IPS-20b (cell line): ENCODE results near the gene CD27.
"Not testable (repeated sequence)": the region's sequence is repeated elsewhere in the genome, so short reads cannot be mapped to it uniquely, and the experiment has no call there.

ENCODE experiments used
- H3K27ac ChIP-seq: one replicate; pipeline ENCODE4 v1.5.1; 2013; ENCODE audit warnings: low read length
- H3K27me3 ChIP-seq: 2 replicates; pipeline ENCODE4 v1.6.1; 2013; ENCODE audit warnings: mild to moderate bottlenecking, low read length, inconsistent platforms; ENCODE audit not compliant: insufficient read depth
- H3K36me3 ChIP-seq: 2 replicates; pipeline ENCODE4 v1.6.1; 2013; ENCODE audit warnings: low read depth, mild to moderate bottlenecking, inconsistent platforms, low read length, moderate library complexity; ENCODE audit not compliant: insufficient read depth
- H3K4me1 ChIP-seq: 2 replicates; pipeline ENCODE4 v1.6.1; 2013; ENCODE audit warnings: mild to moderate bottlenecking, control low read depth, inconsistent platforms, low read length, moderate library complexity; ENCODE audit not compliant: insufficient read depth
- H3K4me3 ChIP-seq: 2 replicates; pipeline ENCODE4 v1.5.1; 2013; ENCODE audit warnings: mild to moderate bottlenecking, low read length, inconsistent platforms
- H3K9ac ChIP-seq: 2 replicates; pipeline ENCODE4 v1.6.1; 2013; ENCODE audit warnings: low read depth, mild to moderate bottlenecking, inconsistent platforms, low read length, moderate library complexity
- H3K9me3 ChIP-seq: 2 replicates; pipeline ENCODE4 v1.6.1; 2013; ENCODE audit warnings: mild to moderate bottlenecking, low read depth, low read length, inconsistent platforms; ENCODE audit not compliant: insufficient read depth

Gene CD27

GRCh38 chr12:6424866-6425265, 19.9 kb upstream of the CD27 start:
- no peak overlapping the region for H3K9ac ChIP-seq
- H3K4me1 ChIP-seq: no peaks in the 10 kb centered on the region
- H3K36me3 ChIP-seq: no peaks in the 10 kb centered on the region
- no peak overlapping the region for H3K27ac ChIP-seq
- H3K4me3 ChIP-seq: no peak overlapping the region
- no peaks in the 10 kb centered on the region for H3K27me3 ChIP-seq
- H3K9me3 ChIP-seq: no peaks in the 10 kb centered on the region

DNA sequence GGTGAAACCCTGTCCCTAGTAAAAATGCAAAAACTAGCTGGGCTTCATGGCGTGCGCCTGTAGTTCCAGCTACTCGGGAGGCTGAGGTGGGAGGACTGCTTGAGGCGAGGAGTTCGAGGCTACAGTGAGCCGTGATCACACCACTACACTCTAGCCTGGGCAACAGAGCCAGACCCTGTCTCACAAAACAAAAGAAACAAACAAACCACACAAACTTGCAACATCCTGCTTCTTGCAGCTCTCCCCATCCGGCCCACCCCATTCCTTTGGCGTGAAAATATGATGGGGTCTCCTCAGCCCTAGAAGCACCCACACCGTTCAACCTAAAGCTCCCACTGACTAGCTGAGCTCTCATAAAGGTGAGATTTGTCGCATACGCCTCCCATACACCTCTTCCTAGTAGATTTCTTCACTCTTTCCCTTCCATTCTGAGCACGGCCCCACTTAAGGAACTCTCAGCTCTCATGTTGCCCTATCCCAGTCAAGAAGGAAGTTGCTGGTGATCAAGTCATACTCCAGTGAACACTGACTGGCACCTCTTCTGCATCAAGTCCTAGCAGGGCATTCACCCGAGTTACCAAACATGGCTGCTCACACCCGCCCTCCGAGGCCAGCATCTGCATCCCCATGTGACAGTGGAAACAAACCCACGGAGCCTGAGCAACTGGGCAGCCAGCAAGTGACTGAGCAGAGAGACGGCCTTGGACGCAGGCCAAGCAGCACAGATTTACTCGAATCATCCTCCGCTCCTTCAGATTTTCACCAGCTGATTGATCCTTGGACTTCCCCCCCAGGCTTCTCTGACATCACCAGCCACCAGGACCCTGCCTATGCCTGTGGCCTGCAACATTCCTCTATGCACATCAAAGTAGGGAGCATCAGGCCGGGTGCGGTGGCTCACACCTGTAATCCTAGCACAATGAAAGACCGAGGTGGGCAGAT, 18.9 kb upstream of the CD27 start:
- no peak overlapping the region for H3K9ac ChIP-seq
- H3K36me3 ChIP-seq: no peaks in the 10 kb centered on the region
- no peak overlapping the region for H3K27ac ChIP-seq
- H3K4me1 ChIP-seq: no peaks in the 10 kb centered on the region
- no peak overlapping the region for H3K4me3 ChIP-seq
- no peaks in the 10 kb centered on the region for H3K9me3 ChIP-seq
- H3K27me3 ChIP-seq: no peaks in the 10 kb centered on the region

GRCh38 chr12:6426882-6427671, 17.7 kb upstream of the CD27 start:
- Histone ChIP-seq H3K4me1 (no peaks in the 10 kb centered on the region), H3K9me3 (no peaks in the 10 kb centered on the region), H3K9ac (no peak overlapping the region), H3K36me3 (no peaks in the 10 kb centered on the region), H3K27ac (no peak overlapping the region), H3K4me3 (no peak overlapping the region), H3K27me3 (no peaks in the 10 kb centered on the region)

DNA sequence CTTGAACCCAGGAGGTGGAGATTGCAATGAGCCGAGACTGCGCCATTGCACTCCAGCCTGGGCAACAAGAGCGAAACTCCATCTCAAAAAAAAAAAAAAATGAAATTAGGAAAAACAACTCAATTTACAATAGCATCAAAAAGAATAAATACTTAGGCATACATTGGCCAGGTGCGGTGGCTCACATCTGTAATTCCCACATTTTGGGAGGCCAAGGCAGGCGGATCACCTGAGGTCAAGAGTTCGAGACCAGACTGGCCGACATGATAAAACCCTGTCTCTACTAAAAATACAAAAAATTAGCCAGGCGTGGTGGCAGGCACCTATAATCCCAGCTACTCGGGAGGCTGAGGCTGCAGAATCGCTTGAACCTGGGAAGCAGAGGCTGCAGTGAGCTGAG, 17.0 kb upstream of the CD27 start:
- not testable (repeated sequence) for H3K9ac ChIP-seq, H3K4me1 ChIP-seq, H3K36me3 ChIP-seq, H3K27me3 ChIP-seq, H3K4me3 ChIP-seq, H3K9me3 ChIP-seq, H3K27ac ChIP-seq

DNA sequence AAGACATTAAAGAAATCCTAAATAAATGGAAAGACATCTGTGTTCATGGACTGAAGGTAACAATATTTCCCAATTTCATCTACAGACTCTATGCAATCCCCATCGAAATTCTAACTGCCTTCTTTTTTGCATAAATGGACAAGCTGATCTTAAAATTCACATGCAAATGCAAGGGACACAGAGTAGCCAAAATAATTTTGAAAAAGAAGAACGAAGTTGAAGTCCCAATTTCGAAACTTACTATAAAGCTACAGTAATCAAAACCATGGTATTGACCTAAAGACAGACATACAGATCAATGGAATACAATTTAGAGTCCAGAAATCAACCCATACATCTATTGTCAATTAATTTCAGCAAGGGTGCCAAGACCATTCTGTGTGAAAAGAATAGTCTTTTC, 16.4 kb upstream of the CD27 start:
- H3K9ac ChIP-seq: no peak overlapping the region
- H3K4me1 ChIP-seq: no peaks in the 10 kb centered on the region; the same call in 1 of the 2 replicates
- H3K4me3 ChIP-seq: no peak overlapping the region
- no peaks in the 10 kb centered on the region for H3K36me3 ChIP-seq
- no peaks in the 10 kb centered on the region for H3K9me3 ChIP-seq
- H3K27ac ChIP-seq: no peak overlapping the region
- no peaks in the 10 kb centered on the region for H3K27me3 ChIP-seq

GRCh38 chr12:6430124-6430989, 14.4 kb upstream of the CD27 start:
- Histone ChIP-seq H3K4me3 (no peak overlapping the region), H3K9me3 (no peaks in the 10 kb centered on the region), H3K36me3 (no peaks in the 10 kb centered on the region), H3K27ac (no peak overlapping the region), H3K4me1 (peaks cover 2% of the 10 kb centered on the region; the same call in 1 of the 2 replicates), H3K9ac (no peak overlapping the region), H3K27me3 (no peaks in the 10 kb centered on the region)

DNA sequence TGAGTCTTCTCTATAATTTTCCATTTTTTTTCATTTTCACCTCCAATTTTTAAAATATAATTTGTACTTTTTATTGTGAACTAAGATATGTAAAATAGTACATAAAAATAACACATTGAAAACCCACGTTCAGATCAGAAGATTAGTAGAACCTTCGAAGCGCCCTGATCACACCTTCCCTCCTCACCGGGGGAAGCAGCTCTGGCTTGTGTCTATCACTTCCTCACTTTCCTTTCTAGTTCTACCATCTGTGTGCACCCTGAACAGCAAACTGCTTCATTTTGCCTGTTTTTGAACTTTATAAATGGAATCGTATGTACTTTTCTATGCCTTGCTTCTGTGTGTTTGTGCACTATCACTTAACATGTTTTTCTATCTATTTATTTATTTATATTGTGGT, 11.8 kb upstream of the CD27 start:
- H3K4me1 ChIP-seq: peaks cover 2% of the 10 kb centered on the region; the same call in 1 of the 2 replicates
- H3K36me3 ChIP-seq: no peaks in the 10 kb centered on the region
- no peaks in the 10 kb centered on the region for H3K9me3 ChIP-seq
- H3K9ac ChIP-seq: no peak overlapping the region
- no peak overlapping the region for H3K27ac ChIP-seq
- no peaks in the 10 kb centered on the region for H3K27me3 ChIP-seq
- no peak overlapping the region; the same call in 1 of the 2 replicates for H3K4me3 ChIP-seq

DNA sequence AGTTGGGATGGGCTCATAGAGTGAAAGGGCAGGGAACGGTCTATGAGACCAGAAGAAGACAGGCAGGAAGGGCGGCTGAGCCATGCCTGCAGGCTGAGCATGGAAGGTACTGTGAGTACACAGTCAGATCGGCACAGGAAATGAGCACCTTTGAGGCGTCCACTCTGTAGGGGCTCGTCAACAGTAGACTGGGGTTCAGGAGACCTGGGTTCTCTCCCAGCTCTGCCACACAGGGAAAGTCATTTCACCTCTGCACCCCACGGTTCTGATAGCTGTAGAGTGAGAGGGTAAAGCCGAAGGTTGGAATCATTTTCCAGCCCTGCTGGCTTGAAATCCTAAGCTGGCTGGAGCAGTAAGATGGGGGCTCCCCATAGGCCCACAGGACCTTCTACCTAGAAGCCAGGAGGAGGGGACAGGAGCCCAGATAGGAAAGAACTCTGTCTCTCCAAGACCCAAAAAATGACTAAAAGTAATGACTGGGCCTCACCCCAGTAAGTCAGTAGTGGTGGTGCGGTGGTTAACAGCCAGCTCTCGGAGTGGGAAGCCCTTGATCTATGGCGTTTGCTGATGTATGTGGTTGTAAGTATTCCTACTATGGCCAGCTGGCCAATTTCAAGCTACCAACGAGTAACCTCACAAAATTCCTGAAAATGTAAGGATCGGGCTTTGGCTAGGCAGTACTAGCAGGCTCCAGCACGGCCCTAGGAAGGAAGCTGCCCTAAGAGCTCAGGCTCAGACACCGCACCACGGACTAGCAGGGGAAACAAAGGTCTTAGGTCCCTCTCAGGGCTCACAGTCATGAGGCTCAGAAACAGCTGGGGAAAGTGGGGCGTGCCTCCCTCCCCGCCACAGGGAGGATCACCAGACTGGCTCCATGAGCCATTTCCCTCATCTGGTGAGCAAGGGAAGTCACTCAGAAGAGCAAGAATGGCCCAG, 10.3 kb upstream of the CD27 start:
- Histone ChIP-seq H3K36me3 (no peaks in the 10 kb centered on the region), H3K9ac (no peak overlapping the region), H3K27ac (no peak overlapping the region), H3K4me1 (peaks cover 2% of the 10 kb centered on the region; the same call in 1 of the 2 replicates), H3K4me3 (no peak overlapping the region), H3K9me3 (no peaks in the 10 kb centered on the region), H3K27me3 (no peaks in the 10 kb centered on the region)

DNA sequence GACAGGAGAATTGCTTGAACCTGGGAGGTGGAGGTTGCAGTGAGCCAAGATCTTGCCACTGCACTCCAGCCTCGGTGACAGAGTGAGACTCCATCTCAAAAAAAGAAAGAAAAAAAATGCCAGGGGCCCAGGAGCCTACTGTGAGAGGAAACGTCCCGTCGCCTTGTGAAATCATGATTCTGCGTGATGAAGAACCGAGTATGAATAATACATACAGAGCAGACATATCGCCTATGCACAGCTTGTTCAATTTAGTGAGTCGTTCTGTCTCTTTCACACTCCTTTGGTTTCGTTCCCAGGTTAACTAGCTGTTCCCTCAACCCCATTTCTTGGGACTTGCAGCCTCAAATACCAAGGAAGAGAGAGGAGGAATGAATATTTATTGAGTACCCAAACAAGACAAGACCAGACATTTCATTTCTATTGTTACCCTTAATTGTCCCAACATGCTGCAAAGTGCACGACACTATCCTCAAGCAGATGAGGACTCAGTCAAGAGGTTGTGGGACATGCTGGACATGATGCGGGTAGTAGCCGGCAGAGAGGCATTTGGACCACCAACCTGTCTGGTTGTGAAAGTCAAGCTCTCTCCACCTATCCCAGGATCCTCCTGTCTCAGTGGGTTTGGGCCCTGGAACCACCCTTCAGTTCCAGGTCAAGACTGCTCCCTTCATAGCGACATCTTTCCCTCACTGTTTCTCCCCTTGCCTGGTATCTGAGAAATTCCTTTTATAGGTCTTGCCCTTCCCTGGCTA, 8.6 kb upstream of the CD27 start:
- no peak overlapping the region for H3K9ac ChIP-seq
- H3K27ac ChIP-seq: no peak overlapping the region
- no peak overlapping the region for H3K4me3 ChIP-seq
- no peaks in the 10 kb centered on the region for H3K27me3 ChIP-seq
- no peaks in the 10 kb centered on the region for H3K9me3 ChIP-seq
- H3K4me1 ChIP-seq: peaks cover 2% of the 10 kb centered on the region; the same call in 1 of the 2 replicates
- no peaks in the 10 kb centered on the region for H3K36me3 ChIP-seq

DNA sequence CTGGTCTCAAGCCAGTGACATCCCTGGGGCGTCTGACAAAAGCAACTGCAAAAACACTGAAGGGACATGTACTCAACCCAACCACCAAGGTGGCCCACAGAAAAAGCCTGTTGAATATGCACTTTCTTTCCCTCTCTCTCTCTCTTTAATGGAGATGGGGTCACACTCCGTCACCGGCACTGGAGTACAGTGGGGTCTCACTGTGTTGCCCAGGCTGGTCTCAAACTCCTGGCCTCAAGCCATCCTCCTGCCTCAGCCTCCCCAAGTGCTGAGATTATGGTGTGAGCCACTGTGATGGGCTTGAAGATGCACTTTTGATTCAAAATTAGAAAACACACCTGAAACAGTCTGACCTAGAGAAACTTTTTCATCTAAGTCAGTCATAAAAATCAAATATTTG, 7.2 kb upstream of the CD27 start:
- no peak overlapping the region for H3K27ac ChIP-seq
- no peaks in the 10 kb centered on the region for H3K9me3 ChIP-seq
- no peak overlapping the region for H3K4me3 ChIP-seq

More for the DNA sequence above, 7.2 kb upstream of the CD27 start:
- Histone ChIP-seq H3K9ac (no peak overlapping the region), H3K27me3 (no peaks in the 10 kb centered on the region), H3K36me3 (no peaks in the 10 kb centered on the region), H3K4me1 (peaks cover 2% of the 10 kb centered on the region; the same call in 1 of the 2 replicates)
